ENCODE measurements around the gene CLK2.
A peak's percentile ranks its signal among the peaks of the same experiment; 100 is the strongest.

- TF ChIP-seq EP300 (IDR thresholded peaks at IDR 0.05) (no peak), CTCF (IDR thresholded peaks at IDR 0.05) (peak in 1 of 4 experiments; percentile 23), POLR2A (IDR thresholded peaks at IDR 0.05) (peak in 1 of 2 donors; percentile 50)
These were observed 47.6 kb upstream of the CLK2 start, which contains the start of gene RUSC1 for GRCh38 chr1:155320661-155321617.
